HCT116 (cell line): ENCODE data around the gene PPFIA1. TPM values are rescaled to one million over a fixed set of nuclear protein-coding genes. Genes with fewer than 3 reads are reported as not detected.
"Not testable (repeated sequence)": the region's sequence is repeated elsewhere in the genome, so short reads cannot be mapped to it uniquely, and the experiment has no call there.

Experiments used
- ATAC-seq: fragments of 200-7000 bp; cut with Tn5 transposase; 2 replicates; pipeline ENCODE4 v1.9.1; 2020; ENCODE audit warnings: mild to moderate bottlenecking, moderate library complexity
- BruUV-seq: library from RNA; stranded (reverse); fragments of 400-500 nt; replicated peaks from 2 replicates; lab custom pipeline; 2021; lab: Mats Ljungman, UMichigan
- CTCF ChIA-PET: fragments of 300-600 bp; sonication (Branson Sonifier 250); formaldehyde crosslinking; loops from one replicate; lab custom pipeline; 2021; ENCODE audit warnings: antibody characterized with exemption; lab: Charles Lee
- POLR2A ChIA-PET: fragments of 300-600, 350-600 bp; sonication (Branson Sonifier 250); formaldehyde crosslinking; loops from one replicate; lab custom pipeline; 2021; ENCODE audit warnings: antibody characterized with exemption; lab: Charles Lee
- RAD21 ChIA-PET, 2 experiments: fragments of 300-600 bp; sonication (Branson Sonifier 250); formaldehyde crosslinking; loops; one replicate each; lab custom pipeline; 2023; ENCODE audit warnings: low total read pairs in 2 of 2; ENCODE audit not compliant: uncharacterized antibody in 2 of 2, unreplicated experiment in 2 of 2, low non-redundant PET in 1 of 2; lab: Charles Lee
- DNase-seq: peaks from one replicate; pipeline ENCODE4 v3.0.0-alpha.2; 2010; ENCODE audit warnings: low read depth, low spot score
- H2AFZ ChIP-seq: fragments of 200-600 bp; shearing (Covaris generic), sonication (generic); 2 replicates; pipeline ENCODE4 v1.6.1; 2017; ENCODE audit warnings: low read depth, mixed run types, mixed read lengths, antibody characterized with exemption, low read length; ENCODE audit not compliant: poor library complexity, severe bottlenecking
- H3K27ac ChIP-seq: 2 replicates; pipeline ENCODE4 v1.5.1; 2012; ENCODE audit warnings: low read depth, low read length
- H3K27me3 ChIP-seq: fragments of 200-600 bp; sonication (generic); 2 replicates; pipeline ENCODE4 v1.6.1; 2016; ENCODE audit warnings: mixed run types, low read length, mixed read lengths; ENCODE audit not compliant: insufficient read depth
- H3K36me3 ChIP-seq, 2 experiments: fragments of 200-500 bp in 1 of 2; fragments of 200-600 bp in 1 of 2; sonication (Bioruptor generic) in 1 of 2; sonication (generic) in 1 of 2; 2 replicates each; pipeline versions ENCODE4 v1.5.1 to v1.6.1; 2014 to 2016; ENCODE audit warnings: low read length in 2 of 2, inconsistent platforms in 1 of 2, mixed read lengths in 1 of 2, mixed run types in 1 of 2; ENCODE audit not compliant: insufficient read depth in 2 of 2, control insufficient read depth in 1 of 2
- H3K4me1 ChIP-seq, 2 experiments: fragments of 200-600 bp in 1 of 2; sonication (generic) in 1 of 2; 2 replicates each; pipeline versions ENCODE4 v1.5.1 to v1.6.1; 2012 to 2017; ENCODE audit warnings: low read length in 2 of 2, inconsistent platforms in 1 of 2, mild to moderate bottlenecking in 1 of 2, mixed read lengths in 1 of 2, mixed run types in 1 of 2, moderate library complexity in 1 of 2; ENCODE audit not compliant: insufficient read depth in 2 of 2, control insufficient read depth in 1 of 2
- H3K4me2 ChIP-seq: fragments of 200-600 bp; sonication (generic); 2 replicates; pipeline ENCODE4 v1.6.1; 2017; ENCODE audit warnings: mixed run types, low read length, mixed read lengths
- H3K4me3 ChIP-seq, 2 experiments: fragments of 200-600 bp in 1 of 2; sonication (generic) in 1 of 2; replicated peaks in 1 of 2; 2 replicates each; pipeline ENCODE4 v1.5.1; 2011 to 2016; ENCODE audit warnings: low read length in 2 of 2, control low read depth in 1 of 2, low read depth in 1 of 2, mild to moderate bottlenecking in 1 of 2, mixed read lengths in 1 of 2, mixed run types in 1 of 2
- H3K79me2 ChIP-seq: fragments of 200-600 bp; sonication (generic); 2 replicates; pipeline ENCODE4 v1.6.1; 2017; ENCODE audit warnings: mild to moderate bottlenecking, mixed run types, low read length, moderate library complexity, mixed read lengths; ENCODE audit not compliant: insufficient read depth
- H3K9ac ChIP-seq: fragments of 200-600 bp; sonication (generic); 2 replicates; pipeline ENCODE4 v1.6.1; 2016; ENCODE audit warnings: low read length, mixed read lengths
- H3K9me2 ChIP-seq: fragments of 200-600 bp; sonication (generic), shearing (Covaris generic); 2 replicates; pipeline ENCODE4 v1.6.1; 2017; ENCODE audit warnings: mixed run types, mild to moderate bottlenecking, moderate library complexity; ENCODE audit not compliant: insufficient read depth
- H3K9me3 ChIP-seq, 2 experiments: fragments of 200-500 bp in 1 of 2; fragments of 200-600 bp in 1 of 2; sonication (Bioruptor generic) in 1 of 2; sonication (generic) in 1 of 2; 2 replicates each; pipeline ENCODE4 v1.6.1; 2014 to 2017; ENCODE audit warnings: low read length in 2 of 2, mixed read lengths in 2 of 2, inconsistent platforms in 1 of 2, low read depth in 1 of 2, mild to moderate bottlenecking in 1 of 2, mixed run types in 1 of 2, moderate library complexity in 1 of 2; ENCODE audit not compliant: control insufficient read depth in 1 of 2, insufficient read depth in 1 of 2
- H4K20me1 ChIP-seq: fragments of 200-600 bp; sonication (generic), shearing (Covaris generic); 2 replicates; pipeline ENCODE4 v1.6.1; 2017; ENCODE audit warnings: mixed run types, mild to moderate bottlenecking, moderate library complexity; ENCODE audit not compliant: insufficient read depth
- EZH2 ChIP-seq: fragments of 200-600 bp; sonication (generic); IDR thresholded peaks from 2 replicates; pipeline ENCODE4 v1.6.1; 2017; ENCODE audit warnings: antibody characterized with exemption, mixed run types
- JUND ChIP-seq: IDR thresholded peaks from 2 replicates; pipeline ENCODE4 v1.6.1; 2012
- RAD21 ChIP-seq: IDR thresholded peaks from 2 replicates; pipeline ENCODE4 v1.6.1; 2012; ENCODE audit warnings: low read depth, mild to moderate bottlenecking
- YY1 ChIP-seq: IDR thresholded peaks from 2 replicates; pipeline ENCODE4 v1.6.1; 2011; ENCODE audit warnings: low read length, low read depth, moderate library complexity, mild to moderate bottlenecking; ENCODE audit not compliant: insufficient replicate concordance; ENCODE audit errors: extremely low read depth
- intact Hi-C: fragments of 100-400 bp; cut with micrococcal nuclease; formaldehyde crosslinking; loops from 2 replicates; pipeline ENCODE4 v1.10.0; 2022
- total RNA-seq: library from RNA; stranded (reverse); gene quantifications from one replicate; pipeline ENCODE4 v1.2.1, GENCODE V29; 2021; ENCODE audit not compliant: unreplicated experiment

The PPFIA1 gene
- total RNA-seq, 1 experiment from 2014 or later, result 48.6 TPM

DNA sequence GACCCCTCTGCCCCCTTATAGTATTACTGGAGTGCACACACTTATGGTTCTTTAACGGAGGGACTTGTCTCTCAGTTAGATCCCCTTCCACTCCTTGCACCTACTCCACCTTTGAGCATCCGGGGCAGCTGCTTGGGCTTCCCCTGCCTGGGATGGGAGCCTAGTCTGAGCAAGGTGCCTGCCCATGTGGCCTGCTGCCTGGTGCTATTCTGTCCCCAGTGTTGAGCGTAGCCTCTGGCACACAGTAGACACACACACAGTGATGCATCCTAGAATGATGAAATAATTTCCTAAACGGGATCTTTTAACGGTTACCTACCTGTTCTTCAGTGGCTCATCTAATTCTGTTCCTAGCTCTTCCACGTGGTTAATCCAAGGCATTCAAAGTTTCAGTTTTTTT, 22.4 kb downstream of the PPFIA1 start:
- BruUV-seq, result no TSS peak
- Histone ChIP-seq H2AFZ (no peak overlapping the region), H3K27me3 (no peaks in the 10 kb centered on the region), H4K20me1 (no peaks in the 10 kb centered on the region)
- POLR2A ChIA-PET, result no interaction called here
- RAD21 ChIA-PET, result no interaction called here
- intact Hi-C loops, result no loop called here
- TF ChIP-seq JUND (no peak), YY1 (no peak), EZH2 (no peak), RAD21 (no peak)
- TF ChIP-seq, all 23 proteins: peak for 0
- no peaks in the 10 kb centered on the region for H3K9me2 ChIP-seq
- no peaks in the 10 kb centered on the region for H3K4me1 ChIP-seq
- H3K79me2 ChIP-seq, result peaks cover 60% of the 10 kb centered on the region
- ATAC-seq (no peak), DNase-seq (no peak)
- H3K4me2 ChIP-seq, result no peak overlapping the region
- no peak overlapping the region for H3K27ac ChIP-seq
- H3K4me3 ChIP-seq, result no peak overlapping the region
- peaks cover 8 to 16% of the 10 kb centered on the region in 2 experiments; a peak in 3 of 4 replicates for H3K36me3 ChIP-seq
- H3K9me3 ChIP-seq, result no peaks in the 10 kb centered on the region
- no peak overlapping the region for H3K9ac ChIP-seq
- CTCF ChIA-PET, result no interaction called here

DNA sequence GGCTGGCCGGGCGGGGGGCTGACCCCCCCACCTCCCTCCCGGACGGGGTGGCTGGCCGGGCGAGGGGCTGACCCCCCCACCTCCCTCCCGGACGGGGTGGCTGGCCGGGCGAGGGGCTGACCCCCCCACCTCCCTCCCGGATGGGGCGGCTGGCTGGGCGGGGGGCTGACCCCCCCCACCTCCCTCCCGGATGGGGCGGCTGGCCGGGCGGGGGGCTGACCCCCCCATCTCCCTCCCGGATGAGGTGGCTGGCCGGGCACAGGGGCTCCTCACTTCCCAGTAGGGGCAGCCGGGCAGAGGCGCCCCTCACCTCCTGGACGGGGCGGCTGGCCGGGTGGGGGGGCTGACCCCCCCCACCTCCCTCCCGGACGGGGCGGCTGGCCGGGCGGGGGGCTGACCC, 24.7 kb downstream of the PPFIA1 start:
- H2AFZ ChIP-seq, H3K9me2 ChIP-seq, H3K9ac ChIP-seq, H3K4me1 ChIP-seq, H3K27me3 ChIP-seq, POLR2A ChIA-PET, intact Hi-C loops, CTCF ChIA-PET, BruUV-seq, DNase-seq, H3K27ac ChIP-seq, ATAC-seq, H4K20me1 ChIP-seq, H3K4me2 ChIP-seq, RAD21 ChIA-PET, H3K4me3 ChIP-seq, H3K9me3 ChIP-seq: not testable (repeated sequence)
- Histone ChIP-seq H3K36me3 (peaks cover 10 to 21% of the 10 kb centered on the region in 2 experiments; a peak in 3 of 4 replicates), H3K79me2 (peaks cover 58% of the 10 kb centered on the region)
